HG02870 (cell line): Measurements from ENCODE around the gene SGPP2.

Experiments
- ATAC-seq: cut with Tn5 transposase; IDR thresholded peaks from one replicate; pipeline ENCODE4 v1.9.1; 2021; ENCODE audit warnings: mild to moderate bottlenecking, moderate library complexity; ENCODE audit not compliant: unreplicated experiment

Gene SGPP2

GRCh38 chr2:222521099-222521498, 96.8 kb downstream of the SGPP2 start:
- ATAC-seq: peak; percentile 81

- no peak for ATAC-seq
Observed at GRCh38 chr2:222522082-222522481, 97.7 kb downstream of the SGPP2 start.

GRCh38 chr2:222523783-222524544, 99.6 kb downstream of the SGPP2 start:
- peak; percentile 55 for ATAC-seq

GRCh38 chr2:222525811-222526210, 101.5 kb downstream of the SGPP2 start:
- ATAC-seq: no peak

- ATAC-seq: peak; percentile 52
Observed at GRCh38 chr2:222526480-222527277, 102.3 kb downstream of the SGPP2 start.

GRCh38 chr2:222532315-222532714, 108.0 kb downstream of the SGPP2 start:
- ATAC-seq: no peak

GRCh38 chr2:222535477-222535876, 111.1 kb downstream of the SGPP2 start:
- no peak for ATAC-seq

GRCh38 chr2:222538535-222538934, 114.2 kb downstream of the SGPP2 start:
- ATAC-seq: peak; percentile 75

- ATAC-seq: no peak
Observed at GRCh38 chr2:222544661-222545060, 120.3 kb downstream of the SGPP2 start.

GRCh38 chr2:222545823-222546795, 121.8 kb downstream of the SGPP2 start:
- no peak for ATAC-seq

- ATAC-seq: no peak
Observed at GRCh38 chr2:222547083-222547482, 122.7 kb downstream of the SGPP2 start.

GRCh38 chr2:222548992-222549391, 124.6 kb downstream of the SGPP2 start:
- ATAC-seq: no peak

- no peak for ATAC-seq
Observed at GRCh38 chr2:222554517-222554916, 130.2 kb downstream of the SGPP2 start.

- ATAC-seq: no peak
Observed at GRCh38 chr2:222561151-222561550, 136.8 kb downstream of the SGPP2 start.

- ATAC-seq: peak; percentile 77
Observed at GRCh38 chr2:222561817-222562645, 137.7 kb downstream of the SGPP2 start.

- ATAC-seq: no peak
Observed at GRCh38 chr2:222563106-222563718, 138.9 kb downstream of the SGPP2 start.

GRCh38 chr2:222563936-222564335, 139.6 kb downstream of the SGPP2 start:
- no peak for ATAC-seq

GRCh38 chr2:222566229-222566628, 141.9 kb downstream of the SGPP2 start:
- ATAC-seq: no peak

- no peak for ATAC-seq
Observed at GRCh38 chr2:222568865-222569264, 144.5 kb downstream of the SGPP2 start.

- no peak for ATAC-seq
Observed at GRCh38 chr2:222569826-222570225, 145.5 kb downstream of the SGPP2 start.
